Measurements from ENCODE around the gene CCR2.
"Not testable (repeated sequence)": the region's sequence is repeated elsewhere in the genome, so short reads cannot be mapped to it uniquely, and the experiment has no call there.

The CCR2 gene

DNA sequence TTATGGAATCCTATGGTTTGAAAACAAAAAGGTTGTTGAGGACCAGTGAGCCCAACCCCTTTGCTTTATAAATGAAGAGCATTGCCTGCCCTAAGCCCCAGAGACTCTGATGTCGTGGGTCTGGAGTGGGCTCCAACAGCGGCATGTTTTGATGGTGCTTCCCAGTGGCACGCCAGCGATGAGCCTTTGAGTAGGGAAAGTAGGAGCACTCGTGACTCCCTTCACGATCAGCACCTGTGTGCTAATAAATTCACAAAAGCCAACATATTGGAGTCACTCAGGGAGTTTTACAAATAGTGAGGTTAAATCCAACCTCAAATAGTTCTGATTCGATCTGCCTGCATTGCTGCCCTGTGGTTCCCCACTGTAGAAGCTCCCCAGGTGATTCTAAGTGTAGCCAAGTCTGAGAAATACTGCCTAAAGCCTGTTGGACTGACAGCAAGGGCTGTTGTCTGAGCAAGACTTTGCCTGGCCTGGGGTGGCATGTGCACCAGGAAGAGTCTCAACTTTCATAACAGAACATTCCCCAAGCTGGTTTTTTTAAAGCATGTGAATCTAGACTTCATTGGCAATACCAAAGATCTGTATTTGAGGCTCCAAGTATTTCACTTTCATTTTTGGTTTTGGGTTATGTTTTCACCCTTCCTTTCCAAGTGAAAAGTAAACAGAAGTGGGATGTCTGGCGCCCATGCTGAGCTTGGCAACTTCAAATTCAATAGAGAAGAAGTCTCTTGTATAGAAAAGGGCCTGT, 26.7 kb downstream of the CCR2 start:
- no peak for DNase-seq

DNA sequence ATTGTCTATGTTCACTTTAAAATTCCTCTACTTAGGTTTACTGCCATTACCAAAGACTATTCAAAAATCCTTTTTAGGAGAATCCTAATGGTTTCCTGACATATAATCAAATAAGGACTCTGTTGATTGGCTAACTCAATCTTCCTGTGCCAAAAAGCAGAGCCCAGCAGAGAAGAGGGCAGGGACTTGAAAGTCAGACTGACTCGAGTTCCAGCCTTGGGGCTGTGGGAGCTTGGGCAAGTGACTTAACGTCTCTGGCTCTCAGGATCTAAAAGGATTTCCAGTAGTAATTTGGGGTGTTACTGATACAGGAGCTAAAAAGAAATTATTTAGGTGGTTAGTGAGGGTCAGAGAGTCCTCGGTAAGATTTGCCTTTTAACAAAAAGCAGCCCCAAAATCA, 27.7 kb downstream of the CCR2 start:
- no peak for DNase-seq

DNA sequence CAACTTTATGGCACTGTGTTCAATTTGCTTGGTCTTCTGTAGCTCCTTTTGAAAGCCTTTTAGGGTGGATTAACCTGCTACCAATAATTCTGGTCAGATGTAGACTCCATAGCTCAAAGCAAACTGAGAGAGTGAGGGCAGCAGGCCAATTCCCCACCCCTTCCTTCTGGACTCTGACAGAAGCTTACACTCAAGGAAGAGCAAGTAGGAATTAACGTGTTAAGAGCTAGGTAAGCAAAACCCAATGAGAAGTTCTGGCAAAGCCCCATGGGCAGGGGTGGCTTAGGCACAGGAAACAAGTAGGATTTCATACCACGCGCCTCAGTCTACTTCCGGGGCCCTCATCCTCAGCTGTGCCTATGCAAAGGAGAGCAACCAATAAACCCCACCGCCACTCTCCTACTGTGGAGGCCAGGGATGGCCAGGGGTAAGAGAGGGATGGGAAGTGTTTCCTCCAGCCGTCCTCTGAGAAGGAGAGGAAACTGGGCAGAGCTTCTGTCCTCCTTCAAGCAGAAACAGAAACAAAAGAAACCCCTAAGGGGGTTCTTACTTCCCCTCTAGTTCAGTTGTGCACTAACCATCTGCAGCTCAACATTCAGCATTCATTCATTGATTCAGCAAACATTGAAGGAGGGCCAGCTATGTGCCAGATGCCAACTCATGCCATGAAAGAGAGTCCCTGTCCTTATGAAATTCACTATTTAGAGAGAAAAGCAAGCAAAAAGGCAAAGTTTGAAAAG, 29.5 kb downstream of the CCR2 start:
- DNase-seq, result no peak

DNA sequence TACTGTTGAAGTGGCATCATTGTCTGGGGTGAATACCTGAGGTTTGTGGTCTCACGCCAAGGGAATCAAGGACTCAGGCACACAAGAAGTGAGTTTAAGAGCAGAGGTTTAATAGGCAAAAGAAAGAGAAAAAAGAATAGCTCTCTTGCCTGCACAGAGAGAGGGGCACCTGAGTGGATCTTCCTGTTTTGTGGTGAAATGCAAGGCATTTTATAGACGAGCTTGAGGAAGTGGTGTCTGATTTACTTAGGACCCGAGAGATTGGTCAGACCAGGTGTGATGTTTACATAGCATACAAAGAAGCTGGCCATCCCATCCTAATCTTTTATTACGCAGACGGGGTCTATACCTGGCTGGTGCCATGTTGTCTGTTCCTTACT, 30.0 kb downstream of the CCR2 start:
- no peak for DNase-seq

DNA sequence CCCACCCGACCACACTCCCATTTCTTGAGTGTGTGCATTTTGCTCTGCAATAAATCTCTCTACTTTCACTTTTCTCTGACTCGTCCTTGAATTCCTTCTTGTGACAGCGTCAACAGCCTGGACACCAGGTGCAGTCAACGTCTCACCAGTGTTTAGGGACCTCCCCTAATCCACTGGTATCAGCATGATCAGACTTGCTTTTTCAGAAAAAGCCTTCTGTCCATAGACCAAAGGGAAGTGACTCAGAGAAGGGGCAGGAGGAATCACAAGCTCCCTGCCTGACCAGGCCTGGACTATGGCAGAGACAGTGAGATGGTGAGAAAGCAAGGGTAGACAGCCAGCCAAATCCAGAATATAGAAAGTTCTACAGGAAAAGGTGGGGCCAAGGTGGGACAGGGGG, 32.3 kb downstream of the CCR2 start:
- peak; percentile 72 for DNase-seq

DNA sequence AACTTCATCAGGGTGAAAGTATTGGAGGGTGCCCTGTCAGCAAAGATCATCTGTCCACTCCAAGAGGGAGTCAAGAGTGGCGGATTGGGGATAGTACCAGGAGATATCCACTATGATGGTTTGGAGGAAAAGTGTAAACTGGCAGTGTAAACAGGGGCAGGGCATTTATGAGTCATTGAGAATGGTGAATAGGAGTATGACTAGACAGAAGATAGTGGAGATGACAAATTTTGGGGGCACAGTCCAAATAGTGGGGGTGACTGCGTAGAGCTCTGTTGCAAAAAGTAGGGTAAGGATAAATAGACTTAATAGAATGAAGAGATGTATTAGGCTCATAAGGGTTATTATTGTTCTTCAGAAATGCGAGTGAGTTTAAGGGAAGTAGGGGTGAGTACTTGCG, 34.9 kb downstream of the CCR2 start:
- not testable (repeated sequence) for DNase-seq

DNA sequence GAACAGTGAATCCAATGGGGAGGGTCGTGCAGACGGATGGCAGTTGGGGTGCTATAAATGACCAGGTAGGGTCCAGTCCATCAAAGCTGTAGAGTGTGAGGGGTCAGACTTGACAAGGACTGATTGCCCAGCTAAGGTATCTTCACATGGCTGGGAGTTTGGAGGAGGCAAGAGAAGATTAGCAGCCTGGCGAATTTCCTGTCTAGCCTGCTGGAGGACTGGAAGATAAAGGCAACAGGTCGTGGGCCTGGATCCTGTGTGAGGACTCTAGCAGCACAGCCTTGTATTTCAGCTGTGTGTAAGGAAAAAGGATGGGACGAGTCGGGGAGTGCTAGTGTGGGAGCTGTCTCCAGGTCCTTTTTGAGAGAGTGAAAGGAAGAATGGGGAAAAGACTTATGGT, 35.4 kb downstream of the CCR2 start:
- DNase-seq, result no peak

DNA sequence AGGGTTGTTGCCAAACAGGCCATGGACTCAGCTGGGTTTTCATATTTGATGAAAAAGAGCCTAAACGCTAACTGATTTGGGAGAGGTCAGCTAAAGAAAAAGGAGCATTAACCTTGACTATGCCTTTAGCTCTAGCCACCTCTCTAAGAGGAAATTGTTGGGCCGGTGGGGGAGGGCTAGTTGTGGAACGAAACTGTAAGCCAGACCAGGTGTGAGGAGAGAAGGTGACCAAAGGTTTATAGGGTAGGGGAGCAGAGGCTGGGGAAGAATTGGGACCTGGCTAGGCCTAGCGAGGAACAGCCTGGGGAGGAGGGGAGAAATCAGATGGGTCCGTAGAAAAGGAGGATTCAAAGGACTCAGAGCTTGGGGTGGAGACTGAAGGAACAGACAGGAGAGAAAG, 37.6 kb downstream of the CCR2 start:
- not testable (repeated sequence) for DNase-seq

DNA sequence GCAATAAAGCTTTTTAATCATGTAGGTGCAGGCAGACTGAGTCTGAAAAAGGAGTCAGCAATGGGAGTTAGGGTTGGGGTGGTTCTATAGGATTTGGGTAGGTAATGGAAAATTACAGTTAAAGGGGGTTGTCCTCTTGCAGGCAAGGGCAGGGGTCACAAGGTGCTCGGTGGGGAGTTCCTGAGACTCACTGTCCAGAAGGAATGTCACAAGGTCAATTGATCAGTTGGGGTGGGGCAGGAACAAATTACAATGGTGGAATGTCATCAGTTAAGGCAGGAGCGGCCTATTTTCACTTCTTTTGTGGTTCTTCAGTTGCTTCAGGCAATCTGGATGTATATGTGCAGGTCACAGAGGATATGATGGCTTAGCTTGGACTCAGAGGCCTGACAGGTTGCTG, 39.1 kb downstream of the CCR2 start:
- no peak for DNase-seq

DNA sequence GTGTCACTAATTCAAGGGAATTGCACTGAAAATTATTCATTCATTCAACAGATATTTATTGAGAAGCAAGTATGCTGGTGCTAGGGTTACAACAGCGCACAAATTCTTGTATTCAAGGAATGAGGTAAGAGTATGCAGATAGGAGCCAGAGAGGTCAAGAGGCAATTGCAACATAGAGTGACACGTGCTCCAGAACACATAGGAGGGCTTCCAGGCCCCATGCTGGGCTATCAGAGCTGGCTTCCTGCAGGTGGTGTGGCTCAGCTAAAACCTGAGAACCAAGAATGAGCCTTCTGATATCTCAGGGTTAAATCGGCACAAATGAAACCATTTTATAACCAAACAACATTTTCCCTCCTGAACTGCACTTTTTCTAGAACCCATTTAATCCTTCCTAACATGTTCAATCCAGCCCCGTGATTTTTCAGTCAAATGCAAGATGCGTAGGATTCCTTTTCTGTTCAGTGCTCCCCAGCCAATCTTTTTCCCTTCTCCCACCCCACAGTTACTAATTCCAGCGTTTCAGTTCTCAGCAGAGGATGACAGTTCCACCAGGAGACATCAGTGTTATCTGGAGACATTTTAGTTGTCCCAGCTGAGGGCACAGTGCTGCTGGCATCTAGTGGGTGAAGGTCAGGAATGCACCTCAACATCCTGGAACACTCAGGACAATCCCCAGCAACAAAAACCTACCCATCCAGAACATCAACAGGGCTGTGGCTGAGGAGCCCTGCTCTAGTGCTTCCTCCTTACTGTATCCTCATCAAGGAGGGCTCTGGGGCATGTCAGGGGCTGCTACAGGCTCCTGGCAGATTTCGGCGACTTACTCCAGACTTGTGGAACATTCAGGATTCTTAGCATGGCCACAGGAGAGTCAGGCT, 39.9 kb downstream of the CCR2 start:
- peak; percentile 43 for DNase-seq

DNA sequence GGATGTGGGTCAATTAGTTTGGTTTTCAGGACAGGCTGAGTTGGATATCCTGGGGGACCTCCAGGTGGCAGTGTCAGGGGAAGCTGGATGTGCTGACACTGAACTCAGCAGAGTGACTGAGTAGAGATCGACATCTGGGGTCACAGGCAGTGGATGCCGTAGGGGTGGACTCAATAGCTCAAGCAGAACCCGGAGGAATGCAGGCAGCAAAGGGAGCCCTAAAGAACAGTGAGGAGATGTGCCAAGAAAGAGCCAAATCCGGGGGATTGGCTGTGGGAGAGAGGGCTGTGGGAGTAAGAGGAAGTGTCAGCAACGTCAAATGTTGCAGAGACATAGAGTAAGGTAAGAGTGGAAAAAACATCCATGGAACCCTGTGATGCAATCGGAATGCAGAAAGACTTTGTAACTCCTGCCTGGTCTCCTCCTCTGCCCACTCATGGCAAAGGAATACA, 41.3 kb downstream of the CCR2 start:
- no peak for DNase-seq

DNA sequence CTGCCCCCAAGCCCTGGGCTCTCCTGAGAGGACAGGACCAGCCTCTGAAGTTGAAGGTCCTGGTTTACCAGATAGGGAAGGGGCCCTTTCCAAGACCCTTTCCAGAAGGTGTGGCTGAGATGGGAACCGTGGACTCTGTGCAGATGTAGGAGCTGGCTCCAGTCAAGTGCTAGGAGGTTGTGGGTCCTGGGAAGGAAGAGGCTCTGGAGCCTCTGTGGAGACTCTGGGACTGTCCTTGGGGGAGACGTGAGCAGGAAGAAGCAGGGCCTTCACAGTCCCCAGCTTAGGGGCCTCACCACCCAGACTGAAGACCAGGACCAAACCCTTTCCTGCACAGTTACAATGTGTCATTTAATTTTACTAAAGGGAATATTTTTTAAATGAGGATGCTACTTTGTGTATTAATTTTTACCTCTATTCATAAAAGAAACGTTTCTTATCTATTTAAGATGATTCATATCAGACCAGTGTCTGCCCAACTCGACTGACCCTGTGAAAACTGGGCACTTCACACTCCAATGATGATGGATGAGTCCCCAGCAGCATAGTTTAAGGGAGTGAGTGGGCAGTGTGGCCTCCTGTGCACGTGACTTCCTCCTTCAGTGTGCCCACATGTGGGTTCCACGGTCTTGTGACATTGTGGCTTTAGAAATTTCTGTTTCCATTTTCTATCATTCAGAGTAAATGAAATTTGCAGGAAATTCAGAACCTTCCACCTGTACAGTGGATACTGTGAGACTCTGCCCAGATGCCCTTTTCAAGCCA, 42.0 kb downstream of the CCR2 start:
- DNase-seq, result no peak

DNA sequence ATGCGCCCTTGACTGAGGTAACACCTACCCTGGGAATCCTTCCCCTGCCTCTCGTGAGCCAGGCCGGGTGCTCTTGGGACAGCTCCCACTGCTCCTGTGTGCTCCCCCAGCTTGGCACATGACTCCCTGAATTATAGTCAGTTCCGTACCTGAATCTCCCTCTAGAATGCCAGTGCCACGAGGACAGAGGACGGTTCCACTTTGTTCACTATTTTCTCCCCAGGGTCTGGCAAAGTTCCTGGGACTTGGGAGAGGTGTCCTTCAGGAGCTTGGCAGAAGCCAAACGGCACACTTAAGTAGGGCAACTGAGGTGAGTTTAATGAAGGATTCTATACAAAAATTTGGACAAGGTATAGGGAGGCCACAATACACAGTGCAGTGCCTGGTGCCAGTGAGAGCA, 43.2 kb downstream of the CCR2 start:
- DNase-seq, result no peak

DNA sequence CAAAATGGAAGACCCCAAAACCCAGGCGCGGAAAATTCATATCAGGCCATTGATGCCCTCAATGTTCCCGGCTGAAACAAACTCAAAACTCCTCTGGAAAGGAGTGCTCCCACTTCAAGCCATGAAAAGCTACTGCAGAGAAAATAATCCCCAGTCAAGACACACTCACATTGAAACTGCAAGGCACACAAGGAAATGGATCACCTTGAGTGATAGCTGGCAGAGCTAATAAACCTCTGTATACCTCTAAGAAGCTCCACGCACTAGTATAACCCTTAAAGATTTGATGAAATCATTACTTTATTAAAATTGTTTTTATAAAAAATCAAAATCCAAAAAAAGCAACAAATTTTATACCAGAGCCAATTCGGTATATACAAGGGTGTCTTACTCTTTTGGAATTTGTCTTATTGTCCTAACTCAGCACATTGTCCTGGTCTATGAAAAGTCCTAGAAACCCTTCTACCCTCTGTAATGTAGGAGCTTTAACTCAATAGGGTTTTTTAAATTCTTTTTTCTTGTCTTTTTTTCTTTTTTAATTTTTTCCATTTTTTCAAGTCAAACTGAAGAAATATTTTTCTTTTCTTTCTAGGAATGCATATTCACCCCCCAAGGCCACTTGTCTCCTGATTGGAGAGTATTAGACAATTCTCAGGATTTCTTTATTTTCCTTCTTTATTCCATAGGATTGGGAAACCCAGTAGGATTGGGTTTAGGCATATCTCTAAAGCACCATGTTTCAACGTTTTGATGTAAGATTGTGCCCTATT, 44.5 kb downstream of the CCR2 start:
- DNase-seq, result no peak

DNA sequence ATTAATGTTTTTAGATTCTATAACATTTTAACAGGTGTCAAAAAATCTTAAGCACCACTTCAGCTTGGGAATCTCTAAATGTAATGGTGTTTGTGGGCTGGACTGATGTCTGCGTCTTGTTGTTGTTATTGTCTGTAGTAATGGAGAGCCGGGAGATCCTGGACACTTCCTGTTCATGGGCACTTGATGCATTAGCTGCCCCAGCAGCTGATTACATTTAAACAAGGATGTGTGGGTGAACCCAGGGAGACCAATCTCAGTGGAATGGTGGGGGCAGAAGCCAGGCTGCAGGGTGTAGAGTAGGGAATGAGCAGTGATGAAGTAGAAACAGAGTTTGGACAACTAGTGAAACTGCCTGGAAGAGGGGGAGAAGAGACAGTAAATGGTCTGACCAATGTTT, 45.2 kb downstream of the CCR2 start:
- DNase-seq, result no peak

DNA sequence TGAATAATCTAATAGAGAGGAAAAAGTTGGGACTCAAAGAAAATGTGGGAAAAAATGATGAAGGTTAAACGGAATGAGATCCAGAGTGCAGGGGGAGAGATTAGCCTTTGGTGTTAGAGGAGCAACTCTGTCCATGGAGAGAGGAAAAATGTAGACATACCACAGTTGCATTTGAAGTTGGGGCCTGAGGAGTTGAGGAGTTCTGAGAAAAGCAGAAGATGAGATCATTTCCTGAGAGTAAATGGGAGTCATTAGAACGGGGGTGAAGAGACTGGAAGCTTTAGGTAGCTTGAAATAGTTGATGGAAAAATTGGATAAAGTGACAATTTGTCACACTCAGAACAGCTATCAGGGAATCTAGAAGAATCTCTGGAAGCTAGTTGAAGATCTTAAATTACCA, 45.6 kb downstream of the CCR2 start:
- peak; percentile 32 for DNase-seq

DNA sequence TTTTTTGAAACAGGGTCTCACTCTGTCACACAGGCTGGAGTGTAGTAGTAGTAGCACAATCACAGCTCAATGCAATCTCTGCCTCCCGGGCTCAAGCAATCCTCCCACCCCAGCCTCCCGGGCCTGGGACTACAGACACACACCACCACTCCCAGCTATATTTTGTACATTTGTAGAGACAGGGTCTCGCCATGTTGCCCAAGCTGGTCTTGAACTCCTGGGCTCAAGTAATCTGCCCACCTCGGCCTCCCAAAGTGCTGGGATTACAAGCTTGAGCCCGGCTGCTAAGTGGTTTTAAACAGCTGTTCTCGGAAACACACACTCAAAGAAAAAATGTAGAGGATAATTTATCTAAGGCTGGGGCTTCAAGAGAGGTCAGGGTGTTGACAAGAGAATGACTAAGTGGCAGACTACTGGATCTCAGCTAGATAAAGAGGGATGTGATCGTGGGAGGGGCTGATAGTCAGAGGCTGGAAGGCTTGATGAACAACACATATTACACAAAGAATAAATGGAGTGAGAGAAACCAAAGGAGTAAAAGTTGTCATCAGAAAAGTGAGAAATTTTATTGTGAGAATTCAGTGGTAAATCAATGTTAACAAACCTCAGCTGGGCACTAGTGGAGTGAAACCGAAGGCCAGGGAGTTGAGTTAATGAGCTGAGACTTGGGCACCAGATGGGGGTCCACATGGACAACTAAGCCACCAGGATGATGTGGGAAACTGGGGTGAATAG, 46.3 kb downstream of the CCR2 start:
- DNase-seq, result peak; percentile 65

DNA sequence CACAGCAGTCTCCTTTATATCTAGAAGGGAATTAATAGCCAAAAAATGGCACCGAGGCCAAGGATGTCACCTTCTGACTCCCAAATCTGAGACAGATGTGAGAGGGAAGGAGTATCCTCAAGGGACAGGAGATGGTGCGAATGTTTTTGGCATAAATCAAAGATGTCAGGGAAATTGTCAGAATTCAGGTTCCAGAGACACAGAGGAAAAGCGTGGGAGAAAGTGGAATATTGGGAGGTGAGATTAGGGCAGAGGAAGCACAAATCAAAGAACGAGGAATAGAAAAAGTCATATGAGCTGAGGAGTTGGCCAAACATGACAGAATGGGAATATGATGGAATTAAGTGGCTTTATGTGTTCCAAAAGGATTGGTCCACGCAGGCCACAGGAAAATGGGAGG, 46.9 kb downstream of the CCR2 start:
- no peak for DNase-seq

DNA sequence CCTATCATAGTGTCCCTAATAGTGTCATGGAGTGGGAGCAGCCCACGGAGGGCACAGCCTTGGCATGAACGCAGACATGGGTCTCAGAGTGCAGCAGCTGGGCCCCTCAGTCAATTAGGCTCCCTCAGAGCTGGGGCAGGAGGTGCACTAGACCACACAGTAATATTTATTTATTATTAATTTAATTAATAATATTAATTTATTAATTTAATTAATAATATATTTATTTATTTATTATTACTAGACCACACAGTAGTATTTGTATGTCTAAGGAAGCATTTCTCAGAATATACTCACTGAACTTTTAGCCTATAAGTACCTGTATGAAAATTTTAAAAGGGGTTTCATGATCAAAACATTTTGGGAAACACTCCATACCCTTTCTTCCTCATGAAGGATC, 47.7 kb downstream of the CCR2 start:
- no peak for DNase-seq

DNA sequence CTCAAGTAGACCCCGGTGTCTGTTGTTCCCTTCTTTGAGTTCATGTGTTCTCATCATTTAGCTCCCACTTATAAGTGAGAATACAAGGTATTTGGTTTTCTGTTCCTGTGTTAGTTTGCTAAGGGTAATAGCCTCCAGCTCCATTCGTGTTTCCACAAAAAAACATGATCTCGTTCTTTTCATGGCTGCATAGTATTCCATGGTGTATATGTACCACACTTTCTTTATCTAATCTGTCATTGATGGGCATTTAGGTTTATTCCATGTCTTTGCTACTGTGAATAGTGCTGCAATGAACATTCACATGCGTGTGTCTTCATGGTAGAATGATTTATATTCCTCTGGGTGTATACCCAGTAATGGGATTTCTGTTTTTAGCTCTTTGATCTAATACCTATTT, 49.0 kb downstream of the CCR2 start:
- not testable (repeated sequence) for DNase-seq

DNA sequence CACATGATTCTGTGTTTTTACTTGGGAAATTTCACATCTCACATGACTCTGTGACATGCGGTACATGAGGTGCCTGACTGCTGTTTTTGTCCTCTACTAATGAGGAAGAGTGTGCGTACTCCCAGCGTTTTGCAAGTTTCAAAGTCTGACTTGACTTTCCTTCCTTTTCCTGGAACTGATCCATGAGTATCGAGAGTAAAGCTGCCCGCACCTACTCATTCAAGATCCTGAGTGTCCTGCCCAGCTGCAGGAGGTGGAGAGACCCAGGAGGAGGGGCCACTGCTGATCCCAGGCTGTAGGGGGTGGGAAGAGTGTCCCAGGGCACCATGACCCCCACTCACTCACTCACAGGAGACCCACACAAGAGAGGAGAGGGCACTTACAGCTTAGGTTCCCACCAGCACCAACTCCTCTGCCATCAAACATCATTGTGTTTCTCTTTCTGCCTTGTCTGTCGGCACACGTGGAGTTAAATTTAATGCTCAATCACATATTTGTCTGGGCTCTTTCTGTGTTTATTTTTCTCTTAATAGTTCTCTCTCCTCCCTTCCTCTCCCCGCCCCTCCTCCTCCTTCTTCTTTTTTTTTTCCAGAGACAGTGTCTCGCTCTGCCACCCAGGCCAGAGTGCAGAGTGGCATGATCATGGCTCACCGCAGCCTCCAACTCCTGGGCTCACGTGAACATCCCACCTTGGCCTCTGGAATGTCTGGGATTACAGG, 51.5 kb downstream of the CCR2 start:
- no peak for DNase-seq

Data from HCEC 1CT (cell line).